Measurements from ENCODE around the gene ALPI. TPM values are rescaled to one million over a fixed set of nuclear protein-coding genes. Genes with fewer than 3 reads are reported as not detected.

ALPI gene
- total RNA-seq, 2 experiments from 2014 or later = not detected

DNA sequence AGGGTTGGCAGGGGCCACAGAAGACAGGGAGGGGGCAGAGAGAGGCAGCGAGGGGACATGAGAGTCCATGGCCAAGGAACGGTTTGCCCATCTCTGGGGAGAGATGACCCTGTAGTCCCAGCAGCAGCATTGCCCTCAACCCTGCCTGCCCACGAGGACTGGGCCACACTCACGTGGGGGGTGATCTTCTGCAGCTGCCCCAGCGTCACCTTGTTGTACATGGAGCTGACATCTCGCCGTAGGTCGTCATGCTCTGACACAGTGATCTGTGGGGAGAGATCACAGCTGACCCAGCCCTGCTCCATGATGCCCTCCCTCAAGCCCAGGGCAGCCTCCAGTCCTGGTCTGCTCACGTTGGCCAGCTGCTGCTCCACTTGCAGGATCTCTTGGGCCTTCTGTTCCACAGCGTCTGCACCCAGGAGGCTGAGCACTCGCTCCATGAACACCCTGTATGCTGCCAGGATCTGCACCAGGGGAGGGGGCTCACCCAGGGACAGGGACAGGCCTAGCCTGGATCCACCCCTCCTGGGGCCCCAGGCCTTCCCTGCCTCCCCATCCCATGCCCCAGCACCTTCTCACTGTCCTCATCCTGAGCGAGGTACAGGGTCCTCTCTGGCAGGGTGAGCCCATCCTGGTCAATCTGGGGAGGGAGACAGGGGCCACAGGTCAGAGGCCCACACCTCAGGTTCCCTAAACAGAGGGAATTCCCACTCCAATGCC, 28.8 kb downstream of the ALPI start:
- Mint-ChIP-seq H3K27me3 (peaks cover 41% of the 10 kb centered on the region), H3K27ac (no peak overlapping the region), H3K4me1 (ENCODE audit: low read depth) (peaks cover 17% of the 10 kb centered on the region), H3K9me3 (no peaks in the 10 kb centered on the region), H3K4me3 (peak overlapping the region; percentile 25), H3K36me3 (ENCODE audit: low read depth) (no peaks in the 10 kb centered on the region)
- Histone ChIP-seq H3K9me3 (ENCODE audit: control insufficient read depth in 1 of 2, insufficient read depth in 1 of 2, low read length in 2 of 2) (peaks cover 0 to 12% of the 10 kb centered on the region in 2 experiments), H3K4me3 (ENCODE audit: low read length) (no peak overlapping the region), H3K27me3 (ENCODE audit: control insufficient read depth in 1 of 2, insufficient read depth in 2 of 2, low read length in 2 of 2) (peaks cover 28 to 40% of the 10 kb centered on the region in 2 experiments), H3K27ac (ENCODE audit: low read depth in 1 of 2, low read length in 2 of 2) (no peak overlapping the region), H3K4me1 (ENCODE audit: insufficient read depth, low read length) (peaks cover 8% of the 10 kb centered on the region), H3K36me3 (ENCODE audit: insufficient read depth, low read length) (no peaks in the 10 kb centered on the region)
- TF ChIP-seq CTCF (IDR thresholded peaks at IDR 0.05) = no peak
- ChIA-PET POLR2A (no interaction called here), CTCF (no interaction called here)
- ATAC-seq (ENCODE audit: poor library complexity) = no peak
- peak in 1 of 14 experiments; percentile 2 for DNase-seq
- intact Hi-C loops (cut with DNase I, micrococcal nuclease) = no loop called here

GRCh38 chr2:232485348-232485756, 29.4 kb downstream of the ALPI start:
- TF ChIP-seq CTCF (IDR thresholded peaks at IDR 0.05) = no peak
- Histone ChIP-seq H3K9me3 (ENCODE audit: control insufficient read depth in 1 of 2, insufficient read depth in 1 of 2, low read length in 2 of 2) (peaks cover 0 to 17% of the 10 kb centered on the region in 2 experiments), H3K27ac (ENCODE audit: low read depth in 1 of 2, low read length in 2 of 2) (no peak overlapping the region), H3K4me3 (ENCODE audit: low read length) (no peak overlapping the region), H3K36me3 (ENCODE audit: insufficient read depth, low read length) (no peaks in the 10 kb centered on the region), H3K4me1 (ENCODE audit: insufficient read depth, low read length) (peaks cover 8% of the 10 kb centered on the region), H3K27me3 (ENCODE audit: control insufficient read depth in 1 of 2, insufficient read depth in 2 of 2, low read length in 2 of 2) (peaks cover 29 to 40% of the 10 kb centered on the region in 2 experiments)
- Mint-ChIP-seq H3K27me3 (peaks cover 47% of the 10 kb centered on the region), H3K36me3 (ENCODE audit: low read depth) (no peaks in the 10 kb centered on the region), H3K9me3 (no peaks in the 10 kb centered on the region), H3K27ac (no peak overlapping the region), H3K4me3 (peak overlapping the region; percentile 25), H3K4me1 (ENCODE audit: low read depth) (peaks cover 17% of the 10 kb centered on the region)
- ChIA-PET POLR2A (no interaction called here), CTCF (no interaction called here)
- no peak for DNase-seq
- ATAC-seq (ENCODE audit: poor library complexity) = no peak
- intact Hi-C loops (cut with DNase I, micrococcal nuclease) = no loop called here

DNA sequence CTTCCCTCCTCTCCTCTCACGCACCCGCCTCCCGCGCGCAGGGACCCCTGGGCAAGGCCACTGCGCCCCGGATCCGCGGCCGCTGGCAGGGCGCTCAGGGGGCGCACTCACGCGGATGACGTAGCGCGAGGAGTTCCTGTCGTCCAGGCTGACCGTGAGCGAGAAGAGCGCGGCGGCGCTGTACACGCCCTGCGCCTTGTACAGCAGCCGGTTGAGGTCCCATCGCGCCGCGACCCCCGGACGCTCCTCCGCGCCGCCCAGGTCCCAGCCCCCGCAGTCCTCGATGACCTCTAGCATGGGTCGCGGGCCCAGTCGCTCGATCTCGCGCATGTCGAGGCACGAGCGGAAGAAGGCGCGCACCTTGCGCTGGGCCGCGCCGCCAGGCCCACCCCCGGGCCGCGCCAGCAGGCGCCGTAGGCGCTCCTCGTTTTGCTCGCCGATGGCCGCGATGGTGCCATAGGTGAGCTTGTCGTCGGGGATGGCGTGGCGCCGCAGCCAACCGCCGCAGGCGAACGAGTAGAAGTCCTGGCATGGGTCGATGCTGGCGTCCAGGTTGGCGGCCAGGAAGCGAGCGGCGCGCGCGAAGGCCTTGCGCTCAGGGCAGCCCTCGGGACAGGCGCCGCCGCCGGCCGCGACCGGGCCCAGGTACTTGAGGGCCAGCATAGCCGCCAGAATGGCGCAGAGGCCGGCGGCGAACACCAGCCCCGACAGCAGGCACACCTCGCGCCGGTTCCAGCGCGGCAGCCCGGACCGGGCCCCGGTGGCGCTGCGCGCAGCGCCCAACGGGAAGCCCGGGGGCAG, 30.0 kb downstream of the ALPI start:
- POLR2A ChIA-PET = no interaction called here
- CTCF ChIA-PET = no interaction called here
- ATAC-seq (ENCODE audit: poor library complexity) = no peak
- Mint-ChIP-seq H3K27ac (no peak overlapping the region), H3K4me1 (ENCODE audit: low read depth) (peaks cover 17% of the 10 kb centered on the region), H3K4me3 (no peak overlapping the region), H3K27me3 (peaks cover 48% of the 10 kb centered on the region), H3K36me3 (ENCODE audit: low read depth) (no peaks in the 10 kb centered on the region), H3K9me3 (no peaks in the 10 kb centered on the region)
- no peak for TF ChIP-seq CTCF (IDR thresholded peaks at IDR 0.05)
- Histone ChIP-seq H3K27ac (ENCODE audit: low read depth in 1 of 2, low read length in 2 of 2) (no peak overlapping the region), H3K9me3 (ENCODE audit: control insufficient read depth in 1 of 2, insufficient read depth in 1 of 2, low read length in 2 of 2) (peaks cover 0 to 17% of the 10 kb centered on the region in 2 experiments), H3K36me3 (ENCODE audit: insufficient read depth, low read length) (no peaks in the 10 kb centered on the region), H3K4me3 (ENCODE audit: low read length) (no peak overlapping the region), H3K4me1 (ENCODE audit: insufficient read depth, low read length) (peaks cover 8% of the 10 kb centered on the region), H3K27me3 (ENCODE audit: control insufficient read depth in 1 of 2, insufficient read depth in 2 of 2, low read length in 2 of 2) (peaks cover 29 to 40% of the 10 kb centered on the region in 2 experiments)
- intact Hi-C loops (cut with DNase I, micrococcal nuclease) = no loop called here
- no peak for DNase-seq

Data from CD4-positive, alpha-beta T cell (primary cell).